Transverse colon (tissue), 4 donors: ENCODE measurements around the gene OLR1.

Source experiments
- CTCF ChIP-seq, 5 experiments: fragments of 200-600 bp in 3 of 5; fragments of 450-650 bp in 2 of 5; sonication (generic) in 3 of 5; IDR thresholded peaks; 1 replicate in 2 of 5; 2 replicates in 3 of 5; pipeline ENCODE4 v1.5.1; 2016 to 2017; ENCODE audit warnings: antibody characterized with exemption in 5 of 5, inconsistent platforms in 3 of 5, mild to moderate bottlenecking in 2 of 5, moderate library complexity in 1 of 5
- POLR2A ChIP-seq: fragments of 450-650 bp; IDR thresholded peaks from one replicate; pipeline ENCODE4 v1.6.1; 2016; ENCODE audit warnings: antibody characterized with exemption, mild to moderate bottlenecking, moderate library complexity
- POLR2AphosphoS5 ChIP-seq, 3 donors: sonication (generic); formaldehyde crosslinking; IDR thresholded peaks; one replicate each; pipeline ENCODE4 v1.6.1; 2016; ENCODE audit warnings: antibody characterized with exemption in 3 of 3

GRCh38 chr12:10110256-10110844, 61.6 kb downstream of the OLR1 start:
- TF ChIP-seq CTCF (IDR thresholded peaks at IDR 0.05): no peak
- no peak for TF ChIP-seq POLR2A
- no peak for TF ChIP-seq POLR2AphosphoS5 (IDR thresholded peaks at IDR 0.05)
